ENCODE data around the gene ZDHHC14. TPM values are rescaled to one million over a fixed set of nuclear protein-coding genes. Genes with fewer than 3 reads are reported as not detected.

The ZDHHC14 gene
- total RNA-seq, 1 donor: 7.9 TPM

- no peak for TF ChIP-seq CTCF (IDR thresholded peaks at IDR 0.05; ENCODE audit: insufficient read depth, low read length)
- no peak overlapping the region for H3K4me3 ChIP-seq (ENCODE audit: low read depth, low read length)
- DNase-seq (ENCODE audit: low read depth): no peak
Measured at GRCh38 chr6:157661652-157662051, 280.7 kb downstream of the ZDHHC14 start.

- TF ChIP-seq CTCF (IDR thresholded peaks at IDR 0.05; ENCODE audit: insufficient read depth, low read length): no peak
- no peak overlapping the region for H3K4me3 ChIP-seq (ENCODE audit: low read depth, low read length)
- no peak for DNase-seq (ENCODE audit: low read depth)
Measured at GRCh38 chr6:157663261-157663660, 282.3 kb downstream of the ZDHHC14 start.

- DNase-seq (ENCODE audit: low read depth): no peak
- no peak for TF ChIP-seq CTCF (IDR thresholded peaks at IDR 0.05; ENCODE audit: insufficient read depth, low read length)
- H3K4me3 ChIP-seq (ENCODE audit: low read depth, low read length): no peak overlapping the region
Measured at GRCh38 chr6:157665180-157665579, 284.2 kb downstream of the ZDHHC14 start.

GRCh38 chr6:157666729-157667128 lies 285.7 kb downstream of the ZDHHC14 start:
- TF ChIP-seq CTCF (IDR thresholded peaks at IDR 0.05; ENCODE audit: insufficient read depth, low read length): no peak
- DNase-seq (ENCODE audit: low read depth): no peak
- H3K4me3 ChIP-seq (ENCODE audit: low read depth, low read length): no peak overlapping the region

- DNase-seq (ENCODE audit: low read depth): peak; percentile 81
- H3K4me3 ChIP-seq (ENCODE audit: low read depth, low read length): no peak overlapping the region
- TF ChIP-seq CTCF (IDR thresholded peaks at IDR 0.05; ENCODE audit: insufficient read depth, low read length): peak; percentile 89
Measured at GRCh38 chr6:157667211-157668008, 286.4 kb downstream of the ZDHHC14 start.

GRCh38 chr6:157668009-157668401 lies 287.0 kb downstream of the ZDHHC14 start:
- DNase-seq (ENCODE audit: low read depth): no peak
- H3K4me3 ChIP-seq (ENCODE audit: low read depth, low read length): no peak overlapping the region
- TF ChIP-seq CTCF (IDR thresholded peaks at IDR 0.05; ENCODE audit: insufficient read depth, low read length): no peak

- TF ChIP-seq CTCF (IDR thresholded peaks at IDR 0.05; ENCODE audit: insufficient read depth, low read length): no peak
- DNase-seq (ENCODE audit: low read depth): no peak
Measured at GRCh38 chr6:157668713-157669112, 287.7 kb downstream of the ZDHHC14 start.

More at GRCh38 chr6:157668713-157669112, 287.7 kb downstream of the ZDHHC14 start:
- H3K4me3 ChIP-seq (ENCODE audit: low read depth, low read length): no peak overlapping the region
